Measurements from ENCODE around the gene RNPS1.

Gene RNPS1

GRCh38 chr16:2235695-2236336, 32.1 kb downstream of the RNPS1 start:
- no peak for DNase-seq (ENCODE audit: low read depth)

- DNase-seq (ENCODE audit: low read depth) = no peak
Measured at GRCh38 chr16:2235234-2235651, 32.7 kb downstream of the RNPS1 start.

GRCh38 chr16:2234813-2235170, 33.1 kb downstream of the RNPS1 start:
- no peak for DNase-seq (ENCODE audit: low read depth)

GRCh38 chr16:2233872-2234812, 33.8 kb downstream of the RNPS1 start:
- DNase-seq (ENCODE audit: low read depth) = no peak

- DNase-seq (ENCODE audit: low read depth) = no peak
Measured at GRCh38 chr16:2233046-2233775, 34.7 kb downstream of the RNPS1 start.

GRCh38 chr16:2232094-2232990, 35.6 kb downstream of the RNPS1 start:
- DNase-seq (ENCODE audit: low read depth) = no peak

GRCh38 chr16:2231016-2231931, 36.7 kb downstream of the RNPS1 start:
- no peak for DNase-seq (ENCODE audit: low read depth)

- no peak for DNase-seq (ENCODE audit: low read depth)
Measured at GRCh38 chr16:2230376-2230775, 37.5 kb downstream of the RNPS1 start.

- no peak for DNase-seq (ENCODE audit: low read depth)
Measured at GRCh38 chr16:2229632-2230250, 38.2 kb downstream of the RNPS1 start.

GRCh38 chr16:2229091-2229490, 38.8 kb downstream of the RNPS1 start:
- DNase-seq (ENCODE audit: low read depth) = no peak

GRCh38 chr16:2228161-2228824, 39.6 kb downstream of the RNPS1 start:
- no peak for DNase-seq (ENCODE audit: low read depth)

GRCh38 chr16:2226918-2227317, 41.0 kb downstream of the RNPS1 start:
- no peak for DNase-seq (ENCODE audit: low read depth)

- DNase-seq (ENCODE audit: low read depth) = no peak
Measured at GRCh38 chr16:2226245-2226793, 41.6 kb downstream of the RNPS1 start.

GRCh38 chr16:2223942-2224486, 43.9 kb downstream of the RNPS1 start:
- no peak for DNase-seq (ENCODE audit: low read depth)

- DNase-seq (ENCODE audit: low read depth) = peak; percentile 98
Measured at GRCh38 chr16:2223221-2223941, 44.5 kb downstream of the RNPS1 start, which contains the start of gene E4F1. TSS of gene E4F1 (plus strand) at chr16:2223591. CDS start at chr16:2223614, 23 bp downstream.

- DNase-seq (ENCODE audit: low read depth) = no peak
Measured at GRCh38 chr16:2216330-2216729, 51.6 kb downstream of the RNPS1 start.

GRCh38 chr16:2214719-2214968, 53.3 kb downstream of the RNPS1 start, which contains the start of gene PGP:
TSS of gene PGP (minus strand) at chr16:2214840. CDS start at chr16:2214777, 63 bp downstream.
- DNase-seq (ENCODE audit: low read depth) = no peak
